ENCODE measurements around the gene CERS1.

The CERS1 gene

DNA sequence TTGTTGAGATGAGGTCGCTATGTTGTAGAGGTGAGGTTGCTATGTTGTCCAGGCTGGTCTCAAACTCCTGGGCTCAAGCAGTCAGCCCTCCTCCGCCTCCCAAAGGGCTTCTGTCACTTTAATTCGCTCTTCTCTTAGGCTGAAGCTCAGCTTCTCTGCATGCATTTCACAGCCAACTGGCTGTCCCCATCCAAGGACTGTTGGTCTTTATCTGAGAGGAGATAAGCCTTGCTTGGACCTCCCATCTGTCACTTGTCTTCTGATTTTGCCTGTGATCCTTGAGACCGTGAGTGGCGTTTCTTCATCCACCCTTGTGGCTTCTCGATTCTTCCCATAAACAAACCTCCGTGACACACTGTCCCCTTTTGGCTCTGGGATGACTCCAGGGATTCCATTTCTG lies 24.4 kb downstream of the CERS1 start:
- DNase-seq (ENCODE audit: low read depth, low spot score), result no peak

DNA sequence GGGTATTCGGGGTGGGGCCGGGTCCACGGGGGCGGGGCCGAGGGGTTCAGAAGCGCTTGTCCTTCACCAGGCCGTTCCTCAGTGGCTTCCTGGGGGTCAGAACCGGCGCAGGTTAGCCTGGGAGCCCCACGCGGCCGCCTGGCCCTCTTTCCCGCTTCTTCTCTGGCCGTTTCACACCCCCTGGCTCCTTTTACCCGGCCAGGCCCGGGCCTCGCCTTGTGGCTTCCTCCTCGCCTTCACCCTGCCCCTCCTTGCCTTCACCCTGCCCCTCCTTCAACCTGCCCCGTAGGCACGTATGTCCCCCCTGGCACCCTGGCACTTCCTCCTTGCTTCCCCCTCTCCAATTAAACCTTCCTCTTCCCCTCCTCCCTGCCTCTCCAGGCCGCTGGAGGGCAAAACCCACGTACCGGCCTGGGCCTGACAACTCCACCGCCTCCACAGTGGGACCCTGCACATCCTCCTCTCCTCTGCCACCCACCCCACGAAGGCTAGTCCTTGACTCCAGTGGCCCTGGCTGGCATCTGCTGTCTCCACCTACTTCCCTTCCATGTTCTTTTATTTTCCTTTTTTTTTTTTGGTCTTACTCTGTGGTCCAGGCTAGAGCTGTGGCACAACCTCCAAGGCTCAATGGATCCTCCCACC lies 25.3 kb downstream of the CERS1 start:
- no peak for DNase-seq (ENCODE audit: low read depth, low spot score)

DNA sequence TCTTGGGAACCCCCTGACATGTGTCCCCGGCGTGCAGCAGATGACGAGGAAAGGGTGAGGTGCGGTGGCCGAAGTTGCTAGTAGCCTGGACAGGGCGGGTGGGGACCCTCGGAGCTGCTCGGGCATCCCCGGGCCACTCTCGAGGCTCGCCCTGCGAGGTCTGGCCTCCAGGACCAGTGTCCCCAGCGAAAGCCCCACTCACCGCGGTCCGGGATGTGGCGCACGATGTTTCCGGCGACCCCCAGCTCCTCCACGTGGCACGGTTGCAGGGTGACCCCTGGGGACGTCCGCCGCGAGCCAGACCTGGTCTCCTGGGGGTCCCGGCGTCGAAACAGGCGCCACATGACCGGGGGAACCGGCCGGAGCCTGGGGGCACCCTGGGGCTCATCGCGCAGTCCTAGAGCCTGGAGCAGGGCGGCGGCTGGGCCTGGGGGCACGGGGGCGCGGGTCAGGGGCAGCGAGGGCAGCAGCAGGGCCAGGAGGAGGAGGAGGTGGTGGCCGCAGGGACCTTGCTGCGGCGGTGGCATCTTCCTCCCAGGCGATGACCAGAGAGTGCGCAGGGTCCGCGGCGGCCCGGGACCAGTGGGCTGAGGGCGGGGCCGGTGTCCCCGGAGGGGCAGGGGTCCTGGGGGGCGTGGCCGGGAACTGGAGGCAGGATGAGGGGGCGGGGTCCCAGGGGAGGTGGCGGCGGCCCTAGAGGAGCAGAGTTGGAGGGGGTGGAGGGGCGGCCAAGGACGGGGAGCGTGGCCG lies 26.0 kb downstream of the CERS1 start:
- DNase-seq (ENCODE audit: low read depth, low spot score), result no peak

DNA sequence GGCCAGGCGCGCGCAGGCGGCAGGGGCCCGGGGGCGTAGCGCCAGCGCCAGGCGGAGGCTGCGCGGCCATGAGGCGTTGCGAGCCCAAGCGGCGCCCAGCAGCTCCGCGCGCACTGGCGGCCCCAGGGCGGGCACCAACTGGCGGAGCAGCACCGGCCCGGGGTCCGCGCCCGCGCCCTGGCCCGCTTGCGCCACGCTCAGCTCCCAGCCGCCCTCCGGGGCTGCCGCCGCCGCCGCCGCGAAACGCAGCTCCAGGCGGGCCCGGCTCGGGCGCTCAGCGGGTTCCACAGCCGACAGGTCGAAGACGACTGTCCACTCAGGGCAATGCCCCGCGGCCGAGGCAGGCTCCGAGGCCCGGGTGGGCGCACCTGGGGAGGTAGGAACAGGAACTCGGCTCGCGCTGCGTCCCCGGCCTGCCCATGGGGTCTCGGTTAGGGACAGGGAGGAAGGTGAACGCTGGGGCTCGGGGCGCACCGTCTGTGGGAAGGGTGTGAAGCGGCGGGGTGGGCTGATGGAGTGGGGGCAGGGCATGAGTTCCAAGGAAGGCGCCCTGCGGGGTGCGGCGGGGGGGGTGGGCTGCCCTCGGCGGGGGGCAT lies 26.8 kb downstream of the CERS1 start:
- peak; percentile 46 for DNase-seq (ENCODE audit: low read depth, low spot score)

DNA sequence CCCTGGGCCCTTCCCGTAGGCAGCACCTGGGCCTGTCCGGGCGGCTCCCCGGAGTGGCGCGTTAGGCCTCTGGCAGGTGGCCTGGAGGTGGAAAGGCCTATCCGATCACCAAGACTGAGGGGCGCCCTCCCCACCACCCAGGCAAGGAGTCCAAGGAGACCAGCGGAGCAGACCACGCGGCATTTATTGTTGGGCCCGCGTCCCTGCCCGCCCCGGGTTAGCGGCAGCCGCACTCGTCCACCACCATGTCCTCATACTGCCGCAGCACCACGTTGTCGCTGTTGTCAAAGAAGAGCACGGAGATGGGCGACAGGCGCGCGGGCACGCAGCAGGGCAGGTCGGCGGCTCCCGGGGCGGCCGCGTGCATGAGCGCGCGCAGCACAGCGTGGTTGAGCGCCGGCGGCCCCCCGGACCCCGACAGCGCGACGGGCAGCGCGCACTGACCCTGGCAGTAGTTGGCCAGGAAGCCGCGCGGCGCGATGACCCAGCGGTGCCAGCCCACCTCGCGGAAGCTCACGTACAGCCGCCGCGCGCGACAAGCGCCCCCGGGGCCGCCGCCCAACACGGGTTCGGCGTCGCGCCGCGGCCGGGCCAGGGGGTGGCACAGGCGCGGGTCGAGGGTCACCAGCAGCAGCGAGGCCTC lies 27.5 kb downstream of the CERS1 start:
- DNase-seq (ENCODE audit: low read depth, low spot score), result peak; percentile 14

DNA sequence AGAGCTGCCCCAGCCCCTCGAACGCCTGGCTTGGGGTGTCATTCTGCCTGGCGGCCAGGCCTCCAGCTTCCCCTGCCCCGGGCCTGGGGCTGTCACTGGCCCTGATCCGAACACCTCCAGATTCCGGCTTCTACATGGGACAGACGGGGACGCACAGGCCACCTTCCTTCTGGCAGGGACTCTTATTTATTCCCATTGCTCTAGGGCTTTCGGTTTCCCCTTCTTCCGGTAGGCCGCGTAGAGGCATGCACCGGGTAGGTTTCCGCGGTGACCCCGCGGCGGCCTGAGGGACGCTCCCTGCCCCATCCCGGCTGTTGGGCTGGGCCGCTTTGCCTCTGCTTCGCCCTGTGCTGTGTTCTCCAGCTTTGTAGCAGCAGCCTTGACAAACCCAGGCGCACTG lies 28.2 kb downstream of the CERS1 start:
- no peak for DNase-seq (ENCODE audit: low read depth, low spot score)

DNA sequence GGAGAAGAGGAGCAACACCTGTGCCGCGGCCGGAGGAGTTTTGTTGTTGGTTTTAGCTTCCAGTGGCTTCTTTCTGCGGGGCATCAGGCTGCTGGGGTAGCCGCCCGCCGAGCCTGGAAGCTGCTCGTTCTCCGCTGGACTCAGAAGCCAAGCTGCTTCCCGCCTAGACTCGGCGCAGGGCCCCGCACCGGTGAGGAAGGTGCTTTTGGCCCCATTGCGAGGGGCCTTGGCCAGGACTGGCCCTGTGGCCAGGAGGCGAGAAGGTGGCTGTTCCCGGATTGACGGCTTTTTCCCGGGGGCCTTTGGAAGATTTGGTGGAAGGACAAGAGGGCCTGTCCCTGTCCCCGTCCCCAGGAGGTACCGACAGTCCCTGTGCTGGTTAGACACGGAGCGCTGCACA lies 28.8 kb downstream of the CERS1 start:
- no peak for DNase-seq (ENCODE audit: low read depth, low spot score)

DNA sequence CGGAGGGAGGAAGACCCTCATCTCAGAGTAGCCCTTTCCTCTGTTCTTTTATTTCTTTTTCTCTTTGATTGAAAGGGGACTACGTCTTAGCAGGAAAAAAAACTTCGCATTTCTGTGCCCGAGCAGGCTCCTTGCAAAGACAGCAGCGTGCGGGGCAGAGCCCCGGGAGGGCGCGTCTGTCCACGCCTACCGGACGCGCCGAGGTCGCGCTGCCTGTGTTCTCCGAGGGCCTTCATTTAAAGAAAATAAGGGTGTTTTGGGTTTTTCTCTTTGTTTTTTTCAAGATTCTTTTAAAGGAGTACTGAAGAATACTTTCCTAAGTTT lies 29.2 kb downstream of the CERS1 start:
- no peak for DNase-seq (ENCODE audit: low read depth, low spot score)

DNA sequence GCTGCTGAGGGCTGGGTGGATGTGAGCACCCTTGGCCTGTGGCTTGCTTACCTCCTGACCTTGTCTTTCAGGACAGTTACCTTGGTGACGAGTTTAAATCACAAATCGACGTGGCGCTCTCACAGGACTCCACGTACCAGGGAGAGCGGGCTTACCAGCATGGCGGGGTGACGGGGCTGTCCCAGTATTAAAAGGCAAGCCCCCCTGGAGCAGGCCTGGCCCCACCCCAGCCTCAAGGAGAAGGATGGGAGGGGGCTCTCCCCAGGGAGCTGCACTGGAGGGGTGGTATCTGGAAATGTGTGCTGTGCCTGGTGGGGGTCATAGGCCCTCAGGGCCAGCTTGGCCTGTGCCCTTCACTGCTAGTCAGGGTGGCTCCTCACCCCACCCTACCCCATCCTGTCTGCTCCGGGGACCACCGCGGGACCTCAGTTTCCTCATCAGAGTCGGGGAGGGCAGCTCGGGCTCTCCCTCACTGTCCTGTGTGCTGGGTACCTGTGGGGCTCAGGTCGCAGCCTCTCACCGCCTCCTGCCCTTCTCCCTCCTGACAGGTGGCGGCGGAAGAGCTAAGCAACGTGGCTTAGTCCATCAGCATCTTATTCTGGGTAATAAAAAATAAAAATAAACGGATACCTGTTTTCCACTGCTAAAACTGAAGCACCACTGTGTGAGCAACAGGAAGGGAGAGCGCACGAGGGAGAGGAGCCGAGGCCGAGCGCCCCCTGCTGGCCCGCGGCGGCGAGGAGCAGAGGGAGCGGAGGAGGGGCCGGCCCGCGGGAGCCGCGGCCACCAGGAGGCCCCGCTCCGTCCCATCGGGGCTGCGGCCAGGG lies 29.8 kb downstream of the CERS1 start:
- peak; percentile 85 for DNase-seq (ENCODE audit: low read depth, low spot score)

DNA sequence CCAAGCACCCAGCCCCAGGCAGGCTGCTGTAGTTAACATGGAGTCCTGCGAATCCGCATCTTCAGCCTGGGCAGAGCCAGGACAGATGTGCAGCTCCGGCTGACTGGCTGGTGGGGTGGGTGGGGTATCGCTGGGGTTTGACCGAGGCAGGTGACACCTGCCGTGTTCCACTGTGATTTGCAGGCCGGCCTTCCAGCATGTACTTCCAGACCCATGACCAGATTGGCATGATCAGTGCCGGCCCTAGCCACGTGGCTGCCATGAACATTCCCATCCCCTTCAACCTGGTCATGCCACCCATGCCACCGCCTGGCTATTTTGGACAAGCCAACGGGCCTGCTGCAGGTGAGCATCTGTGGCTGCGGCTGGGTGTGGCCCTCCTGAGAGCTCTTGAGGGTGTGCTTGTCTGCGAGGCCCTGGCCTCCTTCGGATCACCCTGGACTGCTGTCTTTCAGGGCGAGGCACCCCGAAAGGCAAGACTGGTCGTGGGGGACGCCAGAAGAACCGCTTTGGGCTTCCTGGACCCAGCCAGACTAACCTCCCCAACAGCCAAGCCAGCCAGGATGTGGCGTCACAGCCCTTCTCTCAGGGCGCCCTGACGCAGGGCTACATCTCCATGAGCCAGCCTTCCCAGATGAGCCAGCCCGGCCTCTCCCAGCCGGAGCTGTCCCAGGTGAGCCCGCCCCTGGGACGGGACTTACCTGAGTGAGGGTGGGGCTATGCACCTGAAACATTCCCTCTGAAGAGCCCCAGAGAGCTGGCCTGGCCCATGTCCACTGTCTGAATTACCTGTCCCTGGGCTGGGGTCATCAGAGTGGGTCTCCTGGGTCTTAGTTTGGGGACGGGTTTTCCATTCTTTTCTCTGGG lies 30.6 kb downstream of the CERS1 start:
- DNase-seq (ENCODE audit: low read depth, low spot score), result no peak

DNA sequence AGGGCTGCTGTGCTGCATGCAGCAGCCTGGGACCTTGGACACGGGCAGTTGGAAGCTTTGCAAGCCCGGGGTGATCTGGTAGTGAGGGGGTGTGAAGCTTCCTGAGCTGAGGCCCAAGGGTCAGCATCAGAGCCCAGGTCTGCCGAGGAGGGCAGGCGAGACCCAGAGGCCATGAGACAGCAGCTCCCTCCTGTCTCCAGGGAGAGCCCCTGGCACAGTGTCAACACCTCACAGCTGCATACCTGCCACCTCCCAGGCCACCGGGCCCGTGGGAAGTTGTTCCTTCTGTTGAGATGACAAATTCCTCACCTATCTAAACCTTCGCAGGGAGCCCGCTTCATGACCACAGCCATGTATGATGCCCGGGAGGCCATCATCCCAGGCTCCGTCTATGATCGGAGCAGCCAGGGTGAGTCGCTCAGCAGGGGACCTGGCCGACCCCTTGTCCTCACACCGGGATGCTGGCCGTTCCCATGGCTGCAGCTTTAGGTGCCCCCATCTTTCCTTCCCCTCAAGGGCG lies 32.1 kb downstream of the CERS1 start:
- no peak for DNase-seq (ENCODE audit: low read depth, low spot score)

DNA sequence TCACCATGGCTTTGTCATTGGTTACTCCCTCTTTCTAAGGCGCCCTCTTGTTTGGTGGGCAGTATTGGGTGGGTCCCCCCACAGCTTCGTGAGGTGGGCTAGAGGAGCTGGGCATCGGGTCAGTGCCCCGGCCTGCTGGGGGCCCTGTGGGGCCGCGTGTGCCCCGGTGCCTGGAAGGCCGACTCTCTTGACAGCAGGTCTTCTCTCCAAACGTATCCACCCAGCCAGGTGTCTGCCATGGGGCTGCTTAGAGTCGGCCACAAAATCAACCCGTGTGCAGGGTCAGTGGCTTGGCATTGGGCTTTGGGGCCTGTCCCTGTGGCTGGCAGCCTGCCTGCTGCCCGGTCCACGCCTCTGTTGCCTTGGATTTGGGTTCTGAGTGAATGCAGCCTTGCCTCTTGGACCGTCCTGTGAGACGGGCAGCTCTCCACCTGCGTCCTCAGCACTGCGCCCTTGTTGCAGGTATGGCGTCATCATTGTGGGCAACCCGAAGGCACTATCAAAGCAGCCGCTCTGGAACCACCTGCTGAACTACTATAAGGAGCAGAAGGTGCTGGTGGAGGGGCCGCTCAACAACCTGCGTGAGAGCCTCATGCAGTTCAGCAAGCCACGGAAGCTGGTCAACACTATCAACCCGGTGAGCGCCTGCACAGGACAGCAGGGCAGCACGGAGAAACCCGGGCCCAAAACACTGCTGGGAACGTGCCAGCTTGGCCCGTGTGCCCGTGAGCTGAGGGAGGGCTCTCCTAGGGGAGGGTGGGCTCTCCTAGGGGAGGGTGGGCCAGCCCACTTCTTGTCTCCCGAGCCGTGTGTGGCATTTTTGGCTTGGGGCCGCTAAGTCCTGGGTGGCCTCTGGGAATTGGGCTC lies 32.7 kb downstream of the CERS1 start:
- DNase-seq (ENCODE audit: low read depth, low spot score), result no peak

DNA sequence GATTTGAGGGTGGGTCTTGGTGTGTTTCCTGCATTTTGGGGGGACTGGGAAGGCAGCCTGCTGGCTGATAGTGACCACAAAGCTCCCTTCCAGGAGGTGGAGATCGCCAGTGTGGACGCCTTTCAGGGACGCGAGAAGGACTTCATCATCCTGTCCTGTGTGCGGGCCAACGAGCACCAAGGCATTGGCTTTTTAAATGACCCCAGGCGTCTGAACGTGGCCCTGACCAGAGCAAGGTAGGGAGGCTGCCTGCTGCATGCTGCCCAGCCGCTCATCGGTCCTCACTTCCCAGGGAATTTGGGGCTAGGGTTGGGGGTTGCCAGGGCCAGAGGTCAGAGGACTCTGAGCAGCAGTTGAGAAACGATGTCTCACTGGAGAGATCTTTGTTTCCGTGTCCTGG lies 34.0 kb downstream of the CERS1 start:
- no peak for DNase-seq (ENCODE audit: low read depth, low spot score)

DNA sequence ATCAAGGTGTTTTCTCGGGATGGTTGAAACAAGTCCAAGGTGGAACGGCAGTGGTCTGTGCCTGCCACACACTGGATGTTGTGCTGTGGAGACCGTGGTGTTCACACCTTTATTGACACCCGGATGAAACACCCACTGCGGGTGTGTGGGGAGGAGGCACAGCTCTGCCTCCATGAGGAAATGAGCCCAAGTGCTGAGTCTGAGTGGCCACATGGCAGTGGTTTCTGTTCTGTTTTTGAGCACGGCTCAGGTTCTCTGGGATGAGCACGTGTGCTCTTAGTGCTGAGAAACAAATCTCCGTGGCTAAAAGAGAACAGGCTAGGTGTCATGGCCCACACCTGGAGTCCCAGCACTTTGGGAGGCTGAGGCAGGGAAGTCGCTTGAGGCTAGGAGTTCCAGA lies 34.7 kb downstream of the CERS1 start:
- DNase-seq (ENCODE audit: low read depth, low spot score), result no peak

DNA sequence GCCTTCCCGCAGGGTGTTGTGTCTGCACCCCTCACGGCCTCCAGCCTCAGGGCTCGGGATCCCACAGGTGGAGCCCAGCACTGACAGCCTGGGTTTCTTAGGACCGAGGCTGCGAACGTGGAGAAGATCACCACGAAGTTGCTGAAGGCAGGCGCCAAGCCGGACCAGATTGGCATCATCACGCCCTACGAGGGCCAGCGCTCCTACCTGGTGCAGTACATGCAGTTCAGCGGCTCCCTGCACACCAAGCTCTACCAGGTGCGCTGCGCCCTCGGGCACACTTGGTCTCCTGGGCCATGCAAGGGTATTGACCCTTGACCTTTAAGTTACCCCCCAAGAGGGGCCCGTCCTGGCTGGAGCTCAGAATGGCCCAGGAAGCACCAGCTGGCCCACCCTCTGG lies 35.2 kb downstream of the CERS1 start:
- DNase-seq (ENCODE audit: low read depth, low spot score), result no peak

DNA sequence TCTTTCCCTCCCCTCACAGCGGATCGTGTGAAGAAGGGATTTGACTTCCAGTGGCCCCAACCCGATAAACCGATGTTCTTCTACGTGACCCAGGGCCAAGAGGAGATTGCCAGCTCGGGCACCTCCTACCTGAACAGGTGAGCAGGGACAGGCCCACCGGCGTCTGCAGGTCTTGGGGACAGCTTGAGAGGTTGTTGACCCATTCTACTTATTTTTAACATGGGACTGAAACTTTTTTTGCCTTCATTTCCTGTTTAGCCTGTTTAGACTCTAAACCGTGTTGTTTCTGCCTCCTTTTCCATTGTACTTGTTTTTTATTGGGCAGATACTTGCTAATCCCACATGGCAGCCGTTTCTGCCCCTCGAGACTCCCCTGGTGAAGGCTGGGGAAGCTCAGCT lies 35.7 kb downstream of the CERS1 start:
- no peak for DNase-seq (ENCODE audit: low read depth, low spot score)

DNA sequence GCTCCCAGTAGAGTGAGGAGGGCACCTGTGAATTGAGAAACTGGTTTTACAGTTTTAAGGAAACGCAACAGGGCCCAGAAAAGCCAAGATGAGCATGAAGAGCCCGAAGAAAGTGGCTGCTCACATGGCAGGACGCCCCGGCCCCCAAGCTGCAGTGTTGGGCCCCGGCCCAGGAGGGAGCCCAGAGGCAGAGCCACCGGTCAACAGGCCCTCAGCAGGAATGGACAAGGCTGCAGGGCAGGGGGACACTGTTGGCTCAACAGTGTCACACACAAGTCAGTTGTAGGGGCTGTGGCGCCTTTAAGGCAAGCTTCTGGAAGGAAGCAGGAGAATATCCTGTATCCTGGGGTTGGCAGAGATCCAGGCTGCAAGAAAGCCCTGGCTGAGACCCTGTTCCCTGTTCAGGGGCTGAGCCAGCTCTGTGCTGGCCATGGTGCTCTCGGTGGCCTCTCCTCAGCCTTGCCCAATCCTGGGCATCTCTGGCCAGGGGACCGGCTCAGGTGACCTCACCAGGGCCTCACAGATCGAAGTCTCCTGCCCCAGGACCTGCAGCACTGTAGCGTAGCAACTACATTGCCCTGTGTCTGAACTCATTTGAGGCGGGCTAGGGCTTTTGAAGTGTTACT lies 36.2 kb downstream of the CERS1 start:
- no peak for DNase-seq (ENCODE audit: low read depth, low spot score)

DNA sequence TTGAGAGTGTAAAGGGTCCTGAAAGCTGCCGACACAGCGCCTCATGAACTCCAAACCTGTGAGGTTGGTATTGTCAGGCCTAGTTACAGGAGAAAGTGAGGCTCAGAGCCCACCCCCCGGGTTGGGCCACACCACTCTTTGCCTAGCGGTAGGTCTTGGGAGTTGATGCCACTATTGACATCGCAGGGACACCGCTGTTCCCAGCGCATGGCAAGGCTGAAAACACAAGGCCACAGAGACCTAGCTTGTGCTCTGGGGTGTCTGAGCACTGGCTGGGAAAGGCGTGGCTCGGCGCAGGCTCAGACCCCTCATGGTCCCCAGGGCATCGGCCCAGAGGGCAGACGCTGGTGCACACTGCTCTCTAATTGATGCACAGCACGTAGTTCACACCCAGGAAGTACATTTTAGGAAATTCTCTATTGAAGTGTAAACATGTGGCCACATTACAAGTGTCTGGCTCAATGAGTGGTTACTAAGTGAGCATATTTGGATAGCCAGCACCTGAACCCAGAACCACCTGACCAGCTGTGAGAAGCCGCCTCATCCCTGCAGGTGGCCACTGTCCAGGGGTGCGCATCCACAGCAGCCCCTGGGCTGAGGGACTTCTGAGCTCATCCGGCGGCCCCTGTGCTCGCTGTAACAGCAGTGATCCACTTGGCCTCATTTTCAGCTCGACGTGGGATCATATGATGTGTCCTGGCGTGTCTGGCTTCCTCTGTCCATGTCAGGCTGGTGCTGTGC lies 36.9 kb downstream of the CERS1 start:
- DNase-seq (ENCODE audit: low read depth, low spot score), result no peak

DNA sequence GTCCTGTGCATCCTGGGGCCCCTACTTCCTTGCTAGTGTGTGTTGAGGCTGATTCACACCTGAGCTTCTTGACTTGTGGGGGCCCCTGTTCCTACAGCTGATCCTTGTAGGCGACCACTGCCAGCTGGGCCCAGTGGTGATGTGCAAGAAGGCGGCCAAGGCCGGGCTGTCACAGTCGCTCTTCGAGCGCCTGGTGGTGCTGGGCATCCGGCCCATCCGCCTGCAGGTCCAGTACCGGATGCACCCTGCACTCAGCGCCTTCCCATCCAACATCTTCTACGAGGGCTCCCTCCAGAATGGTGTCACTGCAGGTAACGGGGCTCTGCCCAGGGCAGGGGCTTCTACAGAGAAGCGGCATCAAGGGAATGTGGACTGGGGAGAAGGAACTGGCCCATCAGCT lies 38.7 kb downstream of the CERS1 start:
- DNase-seq (ENCODE audit: low read depth, low spot score), result no peak

All from astrocyte of the hippocampus (primary cell).